K562 (cell line): ENCODE data around the gene ANKRD6. TPM values are rescaled to one million over a fixed set of nuclear protein-coding genes. Genes with fewer than 3 reads are reported as not detected.

ENCODE experiments used
- CEBPB ChIP-seq: fragments of 450-650 bp; IDR thresholded peaks from 2 replicates; pipeline ENCODE4 v1.6.1; 2016; ENCODE audit warnings: missing genetic modification characterization, missing compliant biosample characterization
- CSDE1 ChIP-seq, 2 experiments: fragments of 450-650 bp; IDR thresholded peaks; 2 replicates each; pipeline ENCODE4 v1.6.1; 2016; ENCODE audit warnings: mild to moderate bottlenecking in 1 of 2
- DACH1 ChIP-seq: fragments of 450-650 bp; IDR thresholded peaks from 2 replicates; pipeline ENCODE4 v1.6.1; 2018; ENCODE audit not compliant: partially characterized antibody
- ELK1 ChIP-seq: sonication (generic); formaldehyde crosslinking; IDR thresholded peaks from 2 replicates; pipeline ENCODE4 v1.8.1; 2022; ENCODE audit warnings: missing genetic modification reagents
- HEY1 ChIP-seq: fragments of 250-450 bp; sonication (Bioruptor Pico); IDR thresholded peaks from 2 replicates; pipeline ENCODE4 v1.5.0; 2020; ENCODE audit warnings: mild to moderate bottlenecking, moderate library complexity, borderline replicate concordance
- MNT ChIP-seq, 2 experiments: fragments of 450-650 bp; conservative IDR thresholded peaks; 2 replicates each; pipeline ENCODE4 v1.6.1; 2017; ENCODE audit warnings: mild to moderate bottlenecking in 2 of 2, moderate library complexity in 2 of 2
- PTRF ChIP-seq: fragments of 450-650 bp; IDR thresholded peaks from 2 replicates; pipeline ENCODE4 v1.6.1; 2016; ENCODE audit warnings: mild to moderate bottlenecking, missing genetic modification characterization, missing compliant biosample characterization
- RBBP5 ChIP-seq: fragments of 200-600 bp; sonication (generic); IDR thresholded peaks from 2 replicates; pipeline ENCODE4 v1.6.1; 2012; ENCODE audit warnings: borderline replicate concordance, mild to moderate bottlenecking, low read length, control low read depth, inconsistent platforms; ENCODE audit not compliant: insufficient read depth, poor library complexity, severe bottlenecking
- SMARCC2 ChIP-seq: fragments of 450-650 bp; IDR thresholded peaks from 2 replicates; pipeline ENCODE4 v1.6.1; 2017; ENCODE audit warnings: antibody characterized with exemption, moderate library complexity, mild to moderate bottlenecking, low read depth
- STAT5B ChIP-seq: fragments of 250-450 bp; sonication (Bioruptor Pico); IDR thresholded peaks from 2 replicates; pipeline ENCODE4 v1.8.0; 2021; ENCODE audit warnings: mild to moderate bottlenecking, inconsistent platforms
- TAF7 ChIP-seq: fragments of 450-650 bp; IDR thresholded peaks from 2 replicates; pipeline ENCODE4 v1.6.1; 2016; ENCODE audit warnings: missing genetic modification characterization, missing compliant biosample characterization
- TCF7 ChIP-seq: sonication (generic); IDR thresholded peaks from 2 replicates; pipeline ENCODE4 v1.6.1; 2016; ENCODE audit warnings: antibody characterized with exemption, borderline replicate concordance
- TRIM28 ChIP-seq: fragments of 450-650 bp; IDR thresholded peaks from 2 replicates; pipeline ENCODE4 v1.6.1; 2017
- ZC3H11A ChIP-seq: IDR thresholded peaks from 2 replicates; pipeline ENCODE4 v1.6.1; 2012; ENCODE audit warnings: low read depth, low read length, improper control_type of control experiment
- ZKSCAN3 ChIP-seq: fragments of 250-450 bp; sonication (Bioruptor Pico); IDR thresholded peaks from 2 replicates; pipeline ENCODE4 v1.4.0; 2020
- ZNF639 ChIP-seq, 2 experiments: fragments of 200-800 bp in 1 of 2; sonication (Bioruptor generic) in 1 of 2; sonication (generic) in 1 of 2; formaldehyde crosslinking in 1 of 2; IDR thresholded peaks in 1 of 2; conservative IDR thresholded peaks in 1 of 2; 2 replicates each; pipeline versions ENCODE4 v1.5.0 to v1.6.1; 2016 to 2020; ENCODE audit warnings: missing compliant biosample characterization in 1 of 2, missing genetic modification characterization in 1 of 2, missing genetic modification reagents in 1 of 2
- polyA plus RNA-seq, 8 experiments: library from polyadenylated mRNA; depleted of rRNA in 4 of 8; stranded (reverse) in 5 of 8; unstranded in 3 of 8; fragments of >200 nt; fragmentation: Nextera tagmentation in 2 of 8; fragmentation: Illumina TruSeq in 1 of 8; extraction: Ambion mirVana in 2 of 8; extraction: Trizol in 1 of 8; gene quantifications; 2 replicates each; pipeline versions ENCODE4 v1.2.1 to v1.2.3, GENCODE V29; 2011 to 2014; ENCODE audit warnings: inconsistent platforms in 1 of 8, missing spikeins in 1 of 8
- total RNA-seq, 7 experiments: library from RNA; depleted of rRNA in 6 of 7; stranded (reverse); fragments of >200 nt in 6 of 7; fragmentation: Illumina TruSeq in 2 of 7; extraction: Trizol in 2 of 7; gene quantifications; 2 replicates each; pipeline versions ENCODE4 v1.2.1 to v1.2.3, GENCODE V29; 2011 to 2021; ENCODE audit warnings: low replicate concordance in 1 of 7
- TF ChIP-seq, protein P1 (sequence below): sonication (generic); formaldehyde crosslinking; IDR thresholded peaks from 2 replicates; pipeline ENCODE4 v1.8.1; 2023; ENCODE audit warnings: mild to moderate bottlenecking, missing genetic modification reagents, moderate library complexity
- TF ChIP-seq, protein P2 (sequence below): fragments of 250-450 bp; sonication (Bioruptor Pico); IDR thresholded peaks from 2 replicates; pipeline ENCODE4 v1.4.0; 2020; ENCODE audit warnings: mild to moderate bottlenecking
- TF ChIP-seq, protein P3 (sequence below): sonication (generic); formaldehyde crosslinking; IDR thresholded peaks from 2 replicates; pipeline ENCODE4 v1.8.0; 2022; ENCODE audit warnings: mild to moderate bottlenecking, low read depth, missing genetic modification reagents

The ANKRD6 gene
- total and polyA plus RNA-seq, 9 of the 15 experiments (the other 6 are each of a cell fraction or from before 2014, with no cell fraction given): 0.04 to 0.22 (median 0.08) TPM; not detected in 4

DNA sequence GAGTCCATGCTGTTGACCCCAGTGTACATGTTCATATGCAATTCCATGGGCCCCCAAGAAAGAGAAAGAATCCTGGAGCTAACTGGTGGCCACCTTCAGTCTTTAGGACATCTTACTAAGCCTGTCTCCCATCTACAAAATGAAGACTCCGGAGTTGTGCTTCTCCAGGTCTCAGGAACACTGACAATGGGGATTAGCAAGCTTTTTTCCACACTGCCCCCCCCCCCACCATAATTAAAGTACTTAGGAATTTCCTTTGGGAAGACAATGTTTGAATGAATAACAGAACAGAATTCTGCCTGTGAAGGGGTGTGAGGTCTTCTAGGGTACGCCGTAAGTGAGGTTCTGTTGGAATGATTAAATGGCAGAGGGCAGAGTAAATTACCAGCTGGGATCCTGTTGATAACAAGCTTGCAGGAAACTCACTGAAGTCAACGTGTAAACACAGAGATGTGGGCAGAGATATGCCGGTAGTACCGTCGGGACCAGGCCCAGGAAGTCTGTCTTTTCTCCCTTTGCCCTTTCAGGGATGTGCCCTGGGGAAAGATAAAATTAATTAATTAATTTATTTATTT is 63.1 kb downstream of the ANKRD6 start (continued):
- TF ChIP-seq, protein P1, sequence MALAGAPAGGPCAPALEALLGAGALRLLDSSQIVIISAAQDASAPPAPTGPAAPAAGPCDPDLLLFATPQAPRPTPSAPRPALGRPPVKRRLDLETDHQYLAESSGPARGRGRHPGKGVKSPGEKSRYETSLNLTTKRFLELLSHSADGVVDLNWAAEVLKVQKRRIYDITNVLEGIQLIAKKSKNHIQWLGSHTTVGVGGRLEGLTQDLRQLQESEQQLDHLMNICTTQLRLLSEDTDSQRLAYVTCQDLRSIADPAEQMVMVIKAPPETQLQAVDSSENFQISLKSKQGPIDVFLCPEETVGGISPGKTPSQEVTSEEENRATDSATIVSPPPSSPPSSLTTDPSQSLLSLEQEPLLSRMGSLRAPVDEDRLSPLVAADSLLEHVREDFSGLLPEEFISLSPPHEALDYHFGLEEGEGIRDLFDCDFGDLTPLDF (CRISPR knock-in tag): no peak
- TF ChIP-seq TRIM28: no peak
- no peak for TF ChIP-seq CSDE1 (IDR thresholded peaks at IDR 0.05)
- TF ChIP-seq, protein P2, sequence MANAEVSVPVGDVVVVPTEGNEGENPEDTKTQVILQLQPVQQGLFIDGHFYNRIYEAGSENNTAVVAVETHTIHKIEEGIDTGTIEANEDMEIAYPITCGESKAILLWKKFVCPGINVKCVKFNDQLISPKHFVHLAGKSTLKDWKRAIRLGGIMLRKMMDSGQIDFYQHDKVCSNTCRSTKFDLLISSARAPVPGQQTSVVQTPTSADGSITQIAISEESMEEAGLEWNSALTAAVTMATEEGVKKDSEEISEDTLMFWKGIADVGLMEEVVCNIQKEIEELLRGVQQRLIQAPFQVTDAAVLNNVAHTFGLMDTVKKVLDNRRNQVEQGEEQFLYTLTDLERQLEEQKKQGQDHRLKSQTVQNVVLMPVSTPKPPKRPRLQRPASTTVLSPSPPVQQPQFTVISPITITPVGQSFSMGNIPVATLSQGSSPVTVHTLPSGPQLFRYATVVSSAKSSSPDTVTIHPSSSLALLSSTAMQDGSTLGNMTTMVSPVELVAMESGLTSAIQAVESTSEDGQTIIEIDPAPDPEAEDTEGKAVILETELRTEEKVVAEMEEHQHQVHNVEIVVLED (CRISPR knock-in tag): no peak
- peak; percentile 57 for TF ChIP-seq DACH1
- no peak for TF ChIP-seq TCF7
- no peak for TF ChIP-seq ZC3H11A
- no peak for TF ChIP-seq MNT (conservative IDR thresholded peaks at IDR 0.05)
- TF ChIP-seq STAT5B: no peak
- no peak for TF ChIP-seq HEY1 (CRISPR knock-in tag)
- TF ChIP-seq CEBPB (tag): no peak
- TF ChIP-seq ZNF639 (CRISPR knock-in tag; conservative IDR thresholded peaks at IDR 0.05 in 1 of 2, IDR thresholded peaks at IDR 0.05 in 1 of 2): no peak
- TF ChIP-seq, protein P3, sequence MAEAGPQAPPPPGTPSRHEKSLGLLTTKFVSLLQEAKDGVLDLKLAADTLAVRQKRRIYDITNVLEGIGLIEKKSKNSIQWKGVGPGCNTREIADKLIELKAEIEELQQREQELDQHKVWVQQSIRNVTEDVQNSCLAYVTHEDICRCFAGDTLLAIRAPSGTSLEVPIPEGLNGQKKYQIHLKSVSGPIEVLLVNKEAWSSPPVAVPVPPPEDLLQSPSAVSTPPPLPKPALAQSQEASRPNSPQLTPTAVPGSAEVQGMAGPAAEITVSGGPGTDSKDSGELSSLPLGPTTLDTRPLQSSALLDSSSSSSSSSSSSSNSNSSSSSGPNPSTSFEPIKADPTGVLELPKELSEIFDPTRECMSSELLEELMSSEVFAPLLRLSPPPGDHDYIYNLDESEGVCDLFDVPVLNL: no peak
- TF ChIP-seq SMARCC2: 0 out of 2 replicates have a peak, but pooled peaks have one; percentile 59
- no peak for TF ChIP-seq RBBP5
- TF ChIP-seq PTRF (tag): no peak
- no peak for TF ChIP-seq ELK1 (CRISPR knock-in tag)
- no peak for TF ChIP-seq ZKSCAN3
- no peak for TF ChIP-seq TAF7 (tag)
